Measurements from ENCODE around the gene ABCD2.

DNA sequence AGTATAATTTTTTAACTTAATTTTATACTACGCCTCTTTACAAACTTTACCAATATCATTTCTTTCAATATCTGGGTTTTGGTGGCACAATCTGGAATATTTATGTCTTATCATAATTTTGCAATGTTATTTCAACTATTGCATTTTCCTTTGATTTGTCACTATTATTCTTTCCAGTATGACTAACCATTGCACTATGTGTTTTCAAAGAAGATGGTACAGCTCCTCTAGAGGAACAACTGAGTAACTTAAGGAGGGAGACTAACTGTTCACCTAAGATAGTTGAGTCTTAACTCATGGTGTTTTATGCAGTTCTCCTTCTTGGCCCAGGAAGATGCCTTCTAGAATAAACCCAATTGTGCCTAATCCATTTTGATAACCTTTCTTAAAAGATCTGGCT is 116.2 kb downstream of the ABCD2 start:
- TF ChIP-seq, protein P1, sequence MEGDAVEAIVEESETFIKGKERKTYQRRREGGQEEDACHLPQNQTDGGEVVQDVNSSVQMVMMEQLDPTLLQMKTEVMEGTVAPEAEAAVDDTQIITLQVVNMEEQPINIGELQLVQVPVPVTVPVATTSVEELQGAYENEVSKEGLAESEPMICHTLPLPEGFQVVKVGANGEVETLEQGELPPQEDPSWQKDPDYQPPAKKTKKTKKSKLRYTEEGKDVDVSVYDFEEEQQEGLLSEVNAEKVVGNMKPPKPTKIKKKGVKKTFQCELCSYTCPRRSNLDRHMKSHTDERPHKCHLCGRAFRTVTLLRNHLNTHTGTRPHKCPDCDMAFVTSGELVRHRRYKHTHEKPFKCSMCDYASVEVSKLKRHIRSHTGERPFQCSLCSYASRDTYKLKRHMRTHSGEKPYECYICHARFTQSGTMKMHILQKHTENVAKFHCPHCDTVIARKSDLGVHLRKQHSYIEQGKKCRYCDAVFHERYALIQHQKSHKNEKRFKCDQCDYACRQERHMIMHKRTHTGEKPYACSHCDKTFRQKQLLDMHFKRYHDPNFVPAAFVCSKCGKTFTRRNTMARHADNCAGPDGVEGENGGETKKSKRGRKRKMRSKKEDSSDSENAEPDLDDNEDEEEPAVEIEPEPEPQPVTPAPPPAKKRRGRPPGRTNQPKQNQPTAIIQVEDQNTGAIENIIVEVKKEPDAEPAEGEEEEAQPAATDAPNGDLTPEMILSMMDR (conservative IDR thresholded peaks at IDR 0.05; ENCODE audit: low read length), result no peak
- no peak for TF ChIP-seq EZH2phosphoT487 (IDR thresholded peaks at IDR 0.05; ENCODE audit: borderline replicate concordance)

Data from Loucy (cell line).